GM12878 (cell line): Measurements from ENCODE around the gene B9D1. TPM values are rescaled to one million over a fixed set of nuclear protein-coding genes. Genes with fewer than 3 reads are reported as not detected.

Experiments used
- ATAC-seq: fragments of 200-7000 bp; cut with Tn5 transposase; 3 replicates; pipeline ENCODE4 v1.9.1; 2020; ENCODE audit warnings: mild to moderate bottlenecking, moderate library complexity
- BruUV-seq: library from RNA; stranded (reverse); fragments of 400-500 nt; replicated peaks from 2 replicates; lab custom pipeline; 2021; lab: Mats Ljungman, UMichigan
- CTCF ChIA-PET: fragments of 300-600 bp; sonication (Branson Sonifier 250); formaldehyde crosslinking; extraction: SDS; loops from one replicate; lab custom pipeline; 2021; ENCODE audit warnings: inconsistent platforms; lab: Yijun Ruan, JAX
- POLR2A ChIA-PET: fragments of 350-600 bp; formaldehyde crosslinking; extraction: SDS; loops from one replicate; lab custom pipeline; 2021; ENCODE audit warnings: inconsistent platforms; lab: Charles Lee
- RAD21 ChIA-PET: fragments of 300-600 bp; sonication (Branson Sonifier 250); formaldehyde crosslinking; loops from one replicate; lab custom pipeline; 2023; ENCODE audit warnings: antibody characterized with exemption; ENCODE audit not compliant: unreplicated experiment; lab: Charles Lee
- SMC1A ChIA-PET: fragments of 300-600 bp; sonication (Branson Sonifier 250); formaldehyde crosslinking; loops from one replicate; lab custom pipeline; 2023; ENCODE audit not compliant: unreplicated experiment, uncharacterized antibody; lab: Charles Lee
- DNase-seq: peaks from one replicate; pipeline ENCODE4 v3.0.0-alpha.2; 2011; ENCODE audit warnings: low read depth, low spot score
- FAIRE-seq: peaks from 3 replicates; lab custom pipeline; 2011; peaks lifted over from hg19 to GRCh38; lab: Jason Lieb, UNC
- H2AFZ ChIP-seq: 2 replicates; pipeline ENCODE4 v1.6.0; 2011; ENCODE audit warnings: low read depth, low read length, control low read depth; ENCODE audit not compliant: control insufficient read depth
- H3K27ac ChIP-seq: 2 replicates; pipeline ENCODE4 v1.5.1; 2011; ENCODE audit warnings: control low read depth; ENCODE audit not compliant: control insufficient read depth, insufficient read depth
- H3K27me3 ChIP-seq, 2 experiments: replicated peaks in 1 of 2; 2 replicates each; pipeline versions ENCODE4 v1.6.0 to v1.6.1; 2011; ENCODE audit warnings: low read length in 1 of 2; ENCODE audit not compliant: control insufficient read depth in 2 of 2, insufficient read depth in 2 of 2
- H3K36me3 ChIP-seq, 2 experiments: 2 replicates each; pipeline ENCODE4 v1.5.1; 2011; ENCODE audit warnings: low read length in 1 of 2; ENCODE audit not compliant: control insufficient read depth in 2 of 2, insufficient read depth in 2 of 2
- H3K4me1 ChIP-seq: 2 replicates; pipeline ENCODE4 v1.6.1; 2011; ENCODE audit warnings: mild to moderate bottlenecking, low read length, moderate library complexity, mixed read lengths; ENCODE audit not compliant: control insufficient read depth, insufficient read depth
- H3K4me2 ChIP-seq: 2 replicates; pipeline ENCODE4 v1.6.0; 2011; ENCODE audit warnings: control low read depth; ENCODE audit not compliant: control insufficient read depth, insufficient read depth
- H3K4me3 ChIP-seq: fragments of 200-600 bp; sonication (generic); 2 replicates; pipeline ENCODE4 v1.5.1; 2016
- H3K79me2 ChIP-seq: 2 replicates; pipeline ENCODE4 v1.6.0; 2011; ENCODE audit warnings: low read length; ENCODE audit not compliant: control insufficient read depth, insufficient read depth
- H3K9ac ChIP-seq: 2 replicates; pipeline ENCODE4 v1.8.0; 2011; ENCODE audit warnings: low read length, control low read depth, mixed read lengths; ENCODE audit not compliant: control insufficient read depth, insufficient read depth
- H3K9me3 ChIP-seq: replicated peaks from 3 replicates; pipeline ENCODE4 v1.5.1; 2011; ENCODE audit warnings: mild to moderate bottlenecking, low read length; ENCODE audit not compliant: control insufficient read depth, insufficient read depth
- H4K20me1 ChIP-seq: 2 replicates; pipeline ENCODE4 v1.6.0; 2011; ENCODE audit not compliant: control insufficient read depth, insufficient read depth
- YY1 ChIP-seq: IDR thresholded peaks from 2 replicates; pipeline ENCODE4 v1.6.1; 2011; ENCODE audit warnings: low read depth, mild to moderate bottlenecking, low read length
- WGBS: methylation state at CpG from one replicate; pipeline ENCODE4 v1.1.6; 2016; ENCODE audit warnings: low lambda C conversion rate; ENCODE audit not compliant: insufficient replicate concordance, insufficient coverage; ENCODE audit errors: missing lambda C conversion rate; 5-methylcytosine and 5-hydroxymethylcytosine counted together
- in situ Hi-C: fragments of 300-500 bp; cut with MboI; formaldehyde crosslinking; loops from 9 replicates; pipeline ENCODE4 v1.14.3; 2018; ENCODE audit warnings: mixed read lengths
- intact Hi-C: fragments of 100-400 bp; cut with micrococcal nuclease; formaldehyde crosslinking; loops from one replicate; pipeline ENCODE4 v1.14.2; 2022; ENCODE audit not compliant: unreplicated experiment
- polyA plus RNA-seq, 11 experiments: library from polyadenylated mRNA; depleted of rRNA in 4 of 11; unstranded in 6 of 11; stranded (reverse) in 5 of 11; fragments of >200 nt; fragmentation: Nextera tagmentation in 4 of 11; fragmentation: Illumina TruSeq in 1 of 11; extraction: Ambion mirVana in 4 of 11; extraction: Trizol in 1 of 11; gene quantifications; 1 replicate in 1 of 11; 2 replicates in 10 of 11; pipeline versions ENCODE4 v1.2.1 to v1.2.3, GENCODE V29; 2011 to 2016; ENCODE audit warnings: inconsistent platforms in 2 of 11, missing spikeins in 2 of 11, low read depth in 1 of 11
- total RNA-seq, 4 experiments: library from RNA; depleted of rRNA in 3 of 4; stranded (reverse); fragments of >200 nt in 3 of 4; fragmentation: Illumina TruSeq in 1 of 4; extraction: Trizol in 1 of 4; gene quantifications; 2 replicates each; pipeline versions ENCODE4 v1.2.1 to v1.2.3, GENCODE V29; 2013 to 2021
- TF ChIP-seq, protein P1 (sequence below): IDR thresholded peaks from 2 replicates; pipeline ENCODE4 v1.6.1; 2012; ENCODE audit warnings: improper control_type of control experiment, low read depth, low read length; ENCODE audit not compliant: insufficient replicate concordance

Gene B9D1
- total and polyA plus RNA-seq, 10 of the 15 experiments (the other 5 are each of a cell fraction or from before 2014, with no cell fraction given), result 5.9 to 18.3 (median 9.8) TPM

DNA sequence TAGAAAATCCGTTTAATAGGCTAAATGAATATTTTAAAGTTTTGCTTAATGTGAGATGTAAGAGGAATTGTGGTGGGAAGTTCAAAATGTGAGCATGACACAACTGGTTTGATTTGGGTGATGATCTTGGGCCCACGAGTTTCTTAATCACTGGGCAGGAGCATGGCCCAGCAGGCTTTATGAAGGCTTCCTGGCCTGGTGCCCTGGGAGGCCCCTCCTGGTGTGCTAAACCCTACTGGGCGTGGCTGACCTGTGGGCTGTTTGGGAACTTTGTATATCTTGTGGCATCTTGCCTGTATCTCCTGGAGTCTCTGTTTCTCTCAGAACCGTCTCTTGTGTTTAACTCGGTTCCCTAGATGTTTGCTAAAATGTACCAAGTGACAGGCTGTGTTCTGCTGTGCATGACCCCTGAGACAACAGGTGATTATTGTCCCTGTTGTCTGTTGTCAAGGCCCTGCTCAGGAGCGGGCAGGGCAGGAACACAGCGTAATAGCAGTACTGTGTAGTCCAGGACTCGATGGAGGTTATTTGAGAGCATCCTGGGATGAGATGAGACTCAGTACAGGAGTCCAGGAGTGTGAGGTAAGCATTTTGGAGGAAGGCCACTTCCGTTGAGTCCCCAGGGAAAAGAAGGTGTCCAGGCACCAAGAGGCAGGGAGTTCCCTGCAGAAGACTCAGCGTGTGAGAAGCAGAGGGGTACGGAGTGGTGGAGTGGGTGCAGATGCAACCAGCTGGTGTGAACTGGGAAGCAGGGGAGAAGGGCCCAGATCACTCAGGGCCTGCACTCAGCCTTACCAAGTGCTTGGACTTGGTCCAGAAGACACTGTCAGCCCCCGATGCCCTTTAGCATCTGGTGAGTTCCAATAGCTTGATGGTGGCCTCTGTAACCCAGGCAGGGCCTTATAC lies 48.5 kb downstream of the B9D1 start:
- Histone ChIP-seq H3K4me2 (no peak overlapping the region), H3K4me1 (peaks cover 4% of the 10 kb centered on the region; the same call in 1 of the 2 replicates), H3K27me3 (no peaks in the 10 kb centered on the region; a peak in 1 of 4 replicates), H2AFZ (no peak overlapping the region), H4K20me1 (no peaks in the 10 kb centered on the region), H3K79me2 (no peaks in the 10 kb centered on the region), H3K27ac (no peak overlapping the region), H3K9ac (no peak overlapping the region), H3K36me3 (no peaks in the 10 kb centered on the region; a peak in 1 of 4 replicates), H3K4me3 (no peak overlapping the region), H3K9me3 (no peaks in the 10 kb centered on the region)
- intact Hi-C loops, result no loop called here
- RAD21 ChIA-PET, result no interaction called here
- no peak for DNase-seq
- CTCF ChIA-PET, result no interaction called here
- POLR2A ChIA-PET, result no interaction called here
- TF ChIP-seq YY1, result no peak
- TF ChIP-seq, protein P1, sequence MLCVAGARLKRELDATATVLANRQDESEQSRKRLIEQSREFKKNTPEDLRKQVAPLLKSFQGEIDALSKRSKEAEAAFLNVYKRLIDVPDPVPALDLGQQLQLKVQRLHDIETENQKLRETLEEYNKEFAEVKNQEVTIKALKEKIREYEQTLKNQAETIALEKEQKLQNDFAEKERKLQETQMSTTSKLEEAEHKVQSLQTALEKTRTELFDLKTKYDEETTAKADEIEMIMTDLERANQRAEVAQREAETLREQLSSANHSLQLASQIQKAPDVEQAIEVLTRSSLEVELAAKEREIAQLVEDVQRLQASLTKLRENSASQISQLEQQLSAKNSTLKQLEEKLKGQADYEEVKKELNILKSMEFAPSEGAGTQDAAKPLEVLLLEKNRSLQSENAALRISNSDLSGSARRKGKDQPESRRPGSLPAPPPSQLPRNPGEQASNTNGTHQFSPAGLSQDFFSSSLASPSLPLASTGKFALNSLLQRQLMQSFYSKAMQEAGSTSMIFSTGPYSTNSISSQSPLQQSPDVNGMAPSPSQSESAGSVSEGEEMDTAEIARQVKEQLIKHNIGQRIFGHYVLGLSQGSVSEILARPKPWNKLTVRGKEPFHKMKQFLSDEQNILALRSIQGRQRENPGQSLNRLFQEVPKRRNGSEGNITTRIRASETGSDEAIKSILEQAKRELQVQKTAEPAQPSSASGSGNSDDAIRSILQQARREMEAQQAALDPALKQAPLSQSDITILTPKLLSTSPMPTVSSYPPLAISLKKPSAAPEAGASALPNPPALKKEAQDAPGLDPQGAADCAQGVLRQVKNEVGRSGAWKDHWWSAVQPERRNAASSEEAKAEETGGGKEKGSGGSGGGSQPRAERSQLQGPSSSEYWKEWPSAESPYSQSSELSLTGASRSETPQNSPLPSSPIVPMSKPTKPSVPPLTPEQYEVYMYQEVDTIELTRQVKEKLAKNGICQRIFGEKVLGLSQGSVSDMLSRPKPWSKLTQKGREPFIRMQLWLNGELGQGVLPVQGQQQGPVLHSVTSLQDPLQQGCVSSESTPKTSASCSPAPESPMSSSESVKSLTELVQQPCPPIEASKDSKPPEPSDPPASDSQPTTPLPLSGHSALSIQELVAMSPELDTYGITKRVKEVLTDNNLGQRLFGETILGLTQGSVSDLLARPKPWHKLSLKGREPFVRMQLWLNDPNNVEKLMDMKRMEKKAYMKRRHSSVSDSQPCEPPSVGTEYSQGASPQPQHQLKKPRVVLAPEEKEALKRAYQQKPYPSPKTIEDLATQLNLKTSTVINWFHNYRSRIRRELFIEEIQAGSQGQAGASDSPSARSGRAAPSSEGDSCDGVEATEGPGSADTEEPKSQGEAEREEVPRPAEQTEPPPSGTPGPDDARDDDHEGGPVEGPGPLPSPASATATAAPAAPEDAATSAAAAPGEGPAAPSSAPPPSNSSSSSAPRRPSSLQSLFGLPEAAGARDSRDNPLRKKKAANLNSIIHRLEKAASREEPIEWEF, result no peak
- 37% methylated on average over 12 of the region's 12 CpGs for WGBS
- in situ Hi-C loops, result no loop called here
- BruUV-seq, result no TSS peak
- FAIRE-seq, result no peak
- ATAC-seq, result no peak
- SMC1A ChIA-PET, result no interaction called here
